Endothelial cell of umbilical vein (primary cell): ENCODE results near the gene RUNX2. TPM values are rescaled to one million over a fixed set of nuclear protein-coding genes. Genes with fewer than 3 reads are reported as not detected.

Source experiments
- BruUV-seq: library from RNA; stranded (reverse); fragments of 400-500 nt; replicated peaks from 2 replicates; lab custom pipeline; 2021; lab: Mats Ljungman, UMichigan
- CTCF ChIA-PET: fragments of 300-600, 350-600 bp; sonication (Branson Sonifier 250); formaldehyde crosslinking; loops from one replicate; lab custom pipeline; 2021; ENCODE audit warnings: antibody characterized with exemption, inconsistent platforms; lab: Charles Lee
- POLR2A ChIA-PET: fragments of 300-600, 350-600 bp; sonication (Branson Sonifier 250); formaldehyde crosslinking; loops from one replicate; lab custom pipeline; 2021; ENCODE audit warnings: antibody characterized with exemption, inconsistent platforms; lab: Charles Lee
- DNase-seq: peaks from one replicate; pipeline ENCODE4 v3.0.0-alpha.2; 2011; ENCODE audit warnings: low read depth, low spot score
- FAIRE-seq: peaks from 2 replicates; lab custom pipeline; 2011; peaks lifted over from hg19 to GRCh38; lab: Jason Lieb, UNC
- H2AFZ ChIP-seq: 2 replicates; pipeline ENCODE4 v1.6.0; 2012; ENCODE audit warnings: low read depth, low read length, control low read depth, inconsistent platforms
- H3K27ac ChIP-seq: 2 replicates; pipeline ENCODE4 v1.5.1; 2011; ENCODE audit warnings: low read depth, mild to moderate bottlenecking, control low read depth, low read length, moderate library complexity; ENCODE audit not compliant: insufficient read depth
- H3K27me3 ChIP-seq, 2 experiments: 2 replicates each; pipeline versions ENCODE4 v1.6.0 to v1.6.1; 2011; ENCODE audit warnings: low read length in 2 of 2, mixed read lengths in 1 of 2; ENCODE audit not compliant: control insufficient read depth in 2 of 2, insufficient read depth in 2 of 2
- H3K36me3 ChIP-seq, 2 experiments: 2 replicates in 1 of 2; 3 replicates in 1 of 2; pipeline ENCODE4 v1.5.1; 2011; ENCODE audit warnings: low read length in 2 of 2, mild to moderate bottlenecking in 1 of 2, moderate library complexity in 1 of 2; ENCODE audit not compliant: control insufficient read depth in 2 of 2, insufficient read depth in 2 of 2; ENCODE audit errors: extremely low read depth in 1 of 2
- H3K4me1 ChIP-seq: 3 replicates; pipeline ENCODE4 v1.5.1; 2011; ENCODE audit warnings: mild to moderate bottlenecking, low read length; ENCODE audit not compliant: control insufficient read depth, insufficient read depth; ENCODE audit errors: extremely low read depth
- H3K4me2 ChIP-seq: 2 replicates; pipeline ENCODE4 v1.6.1; 2011; ENCODE audit warnings: low read length, control low read depth, mixed read lengths; ENCODE audit not compliant: insufficient read depth
- H3K4me3 ChIP-seq, 3 experiments: fragments of 200-600 bp in 1 of 3; sonication (generic), shearing (Covaris generic) in 1 of 3; replicated peaks in 1 of 3; 2 replicates each; pipeline ENCODE4 v1.5.1; 2011 to 2016; ENCODE audit warnings: control low read depth in 3 of 3, low read length in 3 of 3, mild to moderate bottlenecking in 2 of 3, inconsistent platforms in 1 of 3, low read depth in 1 of 3, moderate library complexity in 1 of 3; ENCODE audit not compliant: insufficient read depth in 1 of 3
- H3K79me2 ChIP-seq: 2 replicates; pipeline ENCODE4 v1.6.0; 2012; ENCODE audit warnings: low read length, inconsistent platforms; ENCODE audit not compliant: control insufficient read depth, insufficient read depth
- H3K9ac ChIP-seq: replicated peaks from 2 replicates; pipeline ENCODE3; 2011; ENCODE audit warnings: low read length, control low read depth; ENCODE audit not compliant: insufficient read depth; ENCODE audit errors: extremely low read depth
- H3K9me1 ChIP-seq: replicated peaks from 3 replicates; pipeline ENCODE4 v1.6.0; 2011; ENCODE audit warnings: mild to moderate bottlenecking, low read length; ENCODE audit not compliant: control insufficient read depth, insufficient read depth; ENCODE audit errors: extremely low read depth
- H3K9me3 ChIP-seq: replicated peaks from 2 replicates; pipeline ENCODE4 v1.5.1; 2012; ENCODE audit warnings: low read length, inconsistent platforms; ENCODE audit not compliant: control insufficient read depth, insufficient read depth
- H4K20me1 ChIP-seq: replicated peaks from 2 replicates; pipeline ENCODE3; 2011; ENCODE audit warnings: mild to moderate bottlenecking, low read length; ENCODE audit not compliant: control insufficient read depth, insufficient read depth; ENCODE audit errors: extremely low read depth
- CTCF ChIP-seq, 2 donors: IDR thresholded peaks; 1 replicate in 1 of 2; 2 replicates in 1 of 2; pipeline ENCODE4 v1.5.1; 2011; ENCODE audit warnings: low read length in 2 of 2, mild to moderate bottlenecking in 2 of 2, moderate library complexity in 2 of 2, control low read depth in 1 of 2, inconsistent platforms in 1 of 2, low read depth in 1 of 2; ENCODE audit not compliant: insufficient read depth in 1 of 2; ENCODE audit errors: extremely low read depth in 1 of 2
- EZH2 ChIP-seq: IDR thresholded peaks from 2 replicates; pipeline ENCODE4 v1.6.1; 2012; ENCODE audit warnings: borderline replicate concordance, low read depth, mild to moderate bottlenecking, moderate library complexity, low read length, inconsistent platforms; ENCODE audit not compliant: severe bottlenecking
- FOS ChIP-seq: IDR thresholded peaks from 2 replicates; pipeline ENCODE4 v1.6.1; 2011; ENCODE audit warnings: mild to moderate bottlenecking, low read length, moderate library complexity, borderline replicate concordance; ENCODE audit not compliant: insufficient read depth
- GATA2 ChIP-seq: IDR thresholded peaks from 2 replicates; pipeline ENCODE4 v1.7.0; 2011; ENCODE audit warnings: low read depth, mild to moderate bottlenecking, moderate library complexity, mixed read lengths, low read length; ENCODE audit not compliant: insufficient read length, insufficient read depth
- JUN ChIP-seq: IDR thresholded peaks from 2 replicates; pipeline ENCODE4 v1.6.1; 2011; ENCODE audit warnings: borderline replicate concordance, low read depth; ENCODE audit not compliant: insufficient read length, insufficient read depth
- MAX ChIP-seq: IDR thresholded peaks from 2 replicates; pipeline ENCODE4 v1.6.1; 2011; ENCODE audit not compliant: insufficient read depth, insufficient read length
- MYC ChIP-seq: IDR thresholded peaks from one replicate; pipeline ENCODE4 v1.6.1; 2011; ENCODE audit warnings: mild to moderate bottlenecking, low read depth, low read length
- POLR2A ChIP-seq: IDR thresholded peaks from 2 replicates; pipeline ENCODE4 v1.6.1; 2012; ENCODE audit warnings: low read depth, mild to moderate bottlenecking, control low read depth, low read length
- POLR2AphosphoS5 ChIP-seq: IDR thresholded peaks from 2 replicates; pipeline ENCODE4 v1.6.1; 2012; ENCODE audit warnings: low read depth, mild to moderate bottlenecking, control low read depth, low read length, moderate library complexity; ENCODE audit not compliant: insufficient read depth
- dilution Hi-C: fragments of 300-500 bp; cut with MboI; formaldehyde crosslinking; loops from one replicate; pipeline ENCODE4 v1.15.0; 2019; ENCODE audit warnings: low sequenced_read_pairs; ENCODE audit not compliant: extremely low pct_ligation_motif_present
- intact Hi-C: fragments of 100-400 bp; cut with micrococcal nuclease; formaldehyde crosslinking; loops from one replicate; pipeline ENCODE4 v1.10.0; 2022
- polyA plus RNA-seq, 4 experiments: library from polyadenylated mRNA; depleted of rRNA in 3 of 4; stranded (reverse) in 3 of 4; unstranded in 1 of 4; fragments of >200 nt; gene quantifications; 2 replicates each; pipeline versions ENCODE4 v1.2.1 to v1.2.3, GENCODE V29; 2011 to 2012; ENCODE audit warnings: missing spikeins in 1 of 4
- total RNA-seq: library from RNA; stranded (reverse); gene quantifications from 2 replicates; pipeline ENCODE4 v1.2.3, GENCODE V29; 2021

The RUNX2 gene
- total and polyA plus RNA-seq, 2 donors (not counting 3 experiments of a cell fraction or from before 2014, with no cell fraction given), result 0.06 TPM; not detected in 1

GRCh38 chr6:45563844-45564243, 235.7 kb downstream of the RUNX2 start:
- no peak overlapping the region for H3K27ac ChIP-seq
- FAIRE-seq (no peak), DNase-seq (no peak)
- H3K4me1 ChIP-seq, result no peaks in the 10 kb centered on the region
- no peak overlapping the region for H2AFZ ChIP-seq
- H3K4me2 ChIP-seq, result no peak overlapping the region
- H3K9ac ChIP-seq, result no peak overlapping the region
- no peaks in the 10 kb centered on the region for H3K9me3 ChIP-seq
- ChIA-PET POLR2A (no interaction called here), CTCF (interaction anchor here (1.4 kb wide), 1 partner anchor 151 kb away, joined by 6 read pairs; no protein-coding TSS in a partner anchor)
- H3K9me1 ChIP-seq, result no peaks in the 10 kb centered on the region
- BruUV-seq, result no TSS peak
- no peaks in the 10 kb centered on the region for H3K36me3 ChIP-seq
- TF ChIP-seq CTCF (IDR thresholded peaks at IDR 0.05; ENCODE audit: extremely low read depth in 1 of 2, insufficient read depth in 1 of 2, low read depth in 1 of 2, low read length in 2 of 2), result no peak
- TF ChIP-seq MYC, result no peak
- no peak for TF ChIP-seq POLR2AphosphoS5
- TF ChIP-seq POLR2A, result no peak
- TF ChIP-seq FOS, result no peak
- no peak for TF ChIP-seq MAX
- TF ChIP-seq EZH2, result no peak
- no peak for TF ChIP-seq GATA2
- no peak for TF ChIP-seq JUN
- no peaks in the 10 kb centered on the region for H4K20me1 ChIP-seq
- dilution Hi-C loops, result no loop called here
- intact Hi-C loops, result no loop called here
- peaks cover 7 to 15% of the 10 kb centered on the region in 2 experiments for H3K27me3 ChIP-seq
- H3K4me3 ChIP-seq, result no peak overlapping the region
- H3K79me2 ChIP-seq, result no peaks in the 10 kb centered on the region
